Left kidney (tissue), 2 donors: ENCODE data around the gene DGKD. TPM values are rescaled to one million over a fixed set of nuclear protein-coding genes. Genes with fewer than 3 reads are reported as not detected.

Source experiments
- DNase-seq: peaks from one replicate; pipeline ENCODE4 v3.0.0-alpha.2; 2013
- polyA plus RNA-seq: library from polyadenylated mRNA; unstranded; fragments of 120-200 nt; gene quantifications from one replicate; pipeline ENCODE4 v1.2.1, GENCODE V29; 2013; ENCODE audit not compliant: insufficient read length

DGKD gene
- polyA plus RNA-seq, 1 donor: 32.8 TPM

- no peak for DNase-seq
Measured at GRCh38 chr2:233477548-233478433, 123.5 kb downstream of the DGKD start.

- no peak for DNase-seq
Measured at GRCh38 chr2:233479616-233480489, 125.6 kb downstream of the DGKD start.

GRCh38 chr2:233480490-233481202 lies 126.4 kb downstream of the DGKD start:
- no peak for DNase-seq

- no peak for DNase-seq
Measured at GRCh38 chr2:233481368-233482142, 127.3 kb downstream of the DGKD start.

GRCh38 chr2:233482616-233483015 lies 128.3 kb downstream of the DGKD start:
- no peak for DNase-seq

- no peak for DNase-seq
Measured at GRCh38 chr2:233485726-233486125, 131.4 kb downstream of the DGKD start.

GRCh38 chr2:233486357-233486756 lies 132.1 kb downstream of the DGKD start:
- no peak for DNase-seq

GRCh38 chr2:233486778-233487552 lies 132.7 kb downstream of the DGKD start:
- no peak for DNase-seq

- DNase-seq: no peak
Measured at GRCh38 chr2:233487748-233488345, 133.6 kb downstream of the DGKD start.

GRCh38 chr2:233489143-233489542 lies 134.8 kb downstream of the DGKD start:
- no peak for DNase-seq

- DNase-seq: no peak
Measured at GRCh38 chr2:233489666-233490065, 135.4 kb downstream of the DGKD start.

- no peak for DNase-seq
Measured at GRCh38 chr2:233490831-233491230, 136.5 kb downstream of the DGKD start.

- DNase-seq: no peak
Measured at GRCh38 chr2:233491326-233491725, 137.0 kb downstream of the DGKD start.

GRCh38 chr2:233492078-233492477 lies 137.8 kb downstream of the DGKD start:
- DNase-seq: no peak

- no peak for DNase-seq
Measured at GRCh38 chr2:233492751-233493150, 138.5 kb downstream of the DGKD start.

GRCh38 chr2:233495503-233496496 lies 141.5 kb downstream of the DGKD start:
- no peak for DNase-seq

GRCh38 chr2:233497692-233498091 lies 143.4 kb downstream of the DGKD start:
- DNase-seq: no peak

- no peak for DNase-seq
Measured at GRCh38 chr2:233498126-233498525, 143.8 kb downstream of the DGKD start.

- DNase-seq: no peak
Measured at GRCh38 chr2:233499928-233500327, 145.6 kb downstream of the DGKD start.
